GM23248 (cell line): ENCODE results near the gene KRT80. TPM values are rescaled to one million over a fixed set of nuclear protein-coding genes. Genes with fewer than 3 reads are reported as not detected.
A peak's percentile ranks its signal among the peaks of the same experiment; 100 is the strongest.

Experiments used
- DNase-seq: peaks from one replicate; pipeline ENCODE4 v3.0.0-alpha.2; 2015
- H2AFZ ChIP-seq: fragments of 200-600 bp; sonication (generic); 2 replicates; pipeline ENCODE4 v1.6.1; 2016; ENCODE audit warnings: antibody characterized with exemption
- H3F3A ChIP-seq: fragments of 200-600 bp; sonication (generic); 2 replicates; pipeline ENCODE4 v1.6.1; 2016; ENCODE audit warnings: mild to moderate bottlenecking, antibody characterized with exemption, mixed run types; ENCODE audit not compliant: insufficient read depth
- H3K27ac ChIP-seq: fragments of 200-600 bp; sonication (generic); 2 replicates; pipeline ENCODE4 v1.5.1; 2016; ENCODE audit warnings: mild to moderate bottlenecking
- H3K27me3 ChIP-seq: fragments of 200-600 bp; sonication (generic); replicated peaks from 2 replicates; pipeline ENCODE4 v1.6.1; 2016; ENCODE audit warnings: mild to moderate bottlenecking; ENCODE audit not compliant: insufficient read depth
- H3K36me3 ChIP-seq: fragments of 200-600 bp; sonication (generic); 2 replicates; pipeline ENCODE4 v1.6.1; 2016; ENCODE audit warnings: low read depth, mild to moderate bottlenecking
- H3K4me1 ChIP-seq: fragments of 200-600 bp; sonication (generic); 2 replicates; pipeline ENCODE4 v1.6.1; 2016; ENCODE audit warnings: mild to moderate bottlenecking; ENCODE audit not compliant: insufficient read depth
- H3K4me2 ChIP-seq: fragments of 200-600 bp; sonication (generic); one replicate; pipeline ENCODE4 v1.6.1; 2016; ENCODE audit warnings: mild to moderate bottlenecking; ENCODE audit not compliant: unreplicated experiment
- H3K4me3 ChIP-seq: fragments of 200-600 bp; sonication (generic); 2 replicates; pipeline ENCODE4 v1.5.1; 2016; ENCODE audit warnings: mild to moderate bottlenecking
- H3K79me2 ChIP-seq: fragments of 200-600 bp; sonication (generic); 2 replicates; pipeline ENCODE4 v1.6.1; 2016; ENCODE audit warnings: mild to moderate bottlenecking; ENCODE audit not compliant: insufficient read depth
- H3K9ac ChIP-seq: fragments of 200-600 bp; sonication (generic); 2 replicates; pipeline ENCODE4 v1.6.1; 2016; ENCODE audit warnings: mild to moderate bottlenecking
- H3K9me2 ChIP-seq: fragments of 200-600 bp; sonication (generic); 2 replicates; pipeline ENCODE4 v1.6.1; 2016; ENCODE audit warnings: mixed run types, mild to moderate bottlenecking, moderate library complexity; ENCODE audit not compliant: insufficient read depth
- H3K9me3 ChIP-seq: fragments of 200-600 bp; sonication (generic); one replicate; pipeline ENCODE4 v1.6.1; 2017; ENCODE audit warnings: low read depth
- H4K20me1 ChIP-seq: fragments of 200-600 bp; sonication (generic); 2 replicates; pipeline ENCODE4 v1.6.0; 2016; ENCODE audit not compliant: insufficient read depth
- EZH2 ChIP-seq: fragments of 200-600 bp; sonication (generic); IDR thresholded peaks from 2 replicates; pipeline ENCODE4 v1.6.1; 2018; ENCODE audit warnings: antibody characterized with exemption, mild to moderate bottlenecking; ENCODE audit not compliant: insufficient read depth, poor library complexity, severe bottlenecking
- EZH2phosphoT487 ChIP-seq: fragments of 200-600 bp; sonication (generic); IDR thresholded peaks from 2 replicates; pipeline ENCODE4 v1.6.1; 2018; ENCODE audit warnings: antibody characterized with exemption, moderate library complexity, mild to moderate bottlenecking, low read depth; ENCODE audit not compliant: insufficient read depth
- WGBS, 2 experiments: methylation state at CpG; one replicate each; pipeline ENCODE4 v1.1.6; 2015 to 2017; ENCODE audit warnings: low lambda C conversion rate in 2 of 2, low coverage in 1 of 2; ENCODE audit errors: missing lambda C conversion rate in 2 of 2; 5-methylcytosine and 5-hydroxymethylcytosine counted together
- in situ Hi-C: fragments of 300-500 bp; cut with MboI; formaldehyde crosslinking; loops from 2 replicates; pipeline ENCODE4 v1.15.0; 2020
- polyA plus RNA-seq: library from polyadenylated mRNA; unstranded; fragments of >200 nt; fragmentation: Nextera tagmentation; extraction: Ambion mirVana; gene quantifications from 2 replicates; pipeline ENCODE4 v1.2.1, GENCODE V29; 2016
- total RNA-seq: library from RNA; depleted of rRNA; stranded (reverse); fragments of >200 nt; shearing (Covaris generic); gene quantifications from 2 replicates; pipeline ENCODE4 v1.2.3, GENCODE V29; 2014

The KRT80 gene
- total and polyA plus RNA-seq, 2 experiments from 2014 or later, result 0.65 to 1.3 TPM

- H3K4me1 ChIP-seq, result peaks cover 29% of the 10 kb centered on the region
- no peaks in the 10 kb centered on the region for H3K9me2 ChIP-seq
- no peaks in the 10 kb centered on the region for H3K27me3 ChIP-seq
- no peak overlapping the region for H3K4me3 ChIP-seq
- H3K4me2 ChIP-seq, result no peak overlapping the region
- H3F3A ChIP-seq, result peaks cover 12% of the 10 kb centered on the region; the same call in 1 of the 2 replicates
- no peak overlapping the region for H3K27ac ChIP-seq
- 67 to 72% methylated on average over 6 of the region's 6 CpGs for WGBS, 2 experiments
- H4K20me1 ChIP-seq, result no peaks in the 10 kb centered on the region
- H2AFZ ChIP-seq, result no peak overlapping the region
- H3K79me2 ChIP-seq, result no peaks in the 10 kb centered on the region
- no peak overlapping the region for H3K9ac ChIP-seq
- H3K36me3 ChIP-seq, result no peaks in the 10 kb centered on the region
- in situ Hi-C loops, result no loop called here
- no peaks in the 10 kb centered on the region for H3K9me3 ChIP-seq
- DNase-seq, result no peak
- TF ChIP-seq EZH2, result no peak
- TF ChIP-seq EZH2phosphoT487, result no peak
Observed at GRCh38 chr12:52183544-52183910, 8.3 kb downstream of the KRT80 start.

DNA sequence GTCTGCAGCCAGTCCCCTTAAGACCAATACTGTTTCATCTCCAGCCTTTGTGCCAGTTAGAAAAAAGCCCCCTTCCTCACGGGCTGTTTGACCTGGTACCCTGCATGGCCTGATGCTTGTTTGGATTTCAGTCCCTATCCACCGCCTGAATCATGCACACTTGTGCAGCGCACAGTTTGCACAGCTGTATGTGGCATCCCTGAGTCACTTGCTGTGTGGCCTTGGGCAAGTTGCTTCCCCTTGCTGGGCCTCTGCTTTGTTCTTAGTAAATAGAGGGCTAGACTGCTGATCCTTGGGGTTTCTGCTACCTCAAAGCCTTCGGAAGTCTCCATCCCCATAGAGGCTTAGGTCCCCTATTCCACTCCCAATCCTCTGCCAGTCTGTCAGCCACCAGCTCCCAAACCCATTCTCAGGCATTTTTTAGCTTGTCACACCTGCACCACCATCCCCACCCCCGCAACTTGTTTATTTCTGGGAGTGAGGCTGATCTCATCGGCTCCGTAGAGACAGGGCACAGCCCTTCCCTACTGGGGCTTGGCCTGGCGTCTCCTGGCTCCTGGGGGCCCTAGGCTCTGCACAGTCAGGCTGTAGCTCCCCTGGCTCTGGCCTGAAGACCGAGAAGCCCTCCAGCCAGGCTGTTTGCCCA, 8.8 kb downstream of the KRT80 start:
- H3K27me3 ChIP-seq, result no peaks in the 10 kb centered on the region
- no peak for DNase-seq
- no peaks in the 10 kb centered on the region for H4K20me1 ChIP-seq
- H3F3A ChIP-seq, result peaks cover 12% of the 10 kb centered on the region; the same call in 1 of the 2 replicates
- no peak overlapping the region for H3K4me2 ChIP-seq
- H3K9me3 ChIP-seq, result no peaks in the 10 kb centered on the region
- WGBS, 2 experiments, result 70 to 74% methylated on average over 9 of the region's 9 CpGs
- no peak overlapping the region for H2AFZ ChIP-seq
- no peaks in the 10 kb centered on the region for H3K36me3 ChIP-seq
- H3K27ac ChIP-seq, result no peak overlapping the region
- no peak overlapping the region for H3K9ac ChIP-seq
- peaks cover 30% of the 10 kb centered on the region for H3K4me1 ChIP-seq
- TF ChIP-seq EZH2phosphoT487 (no peak), EZH2 (no peak)
- no peaks in the 10 kb centered on the region for H3K9me2 ChIP-seq
- H3K79me2 ChIP-seq, result no peaks in the 10 kb centered on the region
- in situ Hi-C loops, result no loop called here
- no peak overlapping the region for H3K4me3 ChIP-seq

GRCh38 chr12:52182384-52182783, 9.4 kb downstream of the KRT80 start:
- Histone ChIP-seq H3K9me3 (no peaks in the 10 kb centered on the region), H3K27me3 (no peaks in the 10 kb centered on the region), H3K4me3 (no peak overlapping the region), H3K4me2 (no peak overlapping the region), H3F3A (peaks cover 12% of the 10 kb centered on the region; the same call in 1 of the 2 replicates), H4K20me1 (no peaks in the 10 kb centered on the region), H3K9me2 (no peaks in the 10 kb centered on the region), H2AFZ (no peak overlapping the region), H3K27ac (no peak overlapping the region), H3K4me1 (peaks cover 30% of the 10 kb centered on the region), H3K79me2 (no peaks in the 10 kb centered on the region), H3K9ac (no peak overlapping the region), H3K36me3 (no peaks in the 10 kb centered on the region)
- no peak for DNase-seq
- 62 to 64% methylated on average over 5 of the region's 5 CpGs for WGBS, 2 experiments
- in situ Hi-C loops, result no loop called here
- TF ChIP-seq EZH2, result no peak
- no peak for TF ChIP-seq EZH2phosphoT487

GRCh38 chr12:52181746-52182145, 10.1 kb downstream of the KRT80 start:
- no peaks in the 10 kb centered on the region for H3K9me2 ChIP-seq
- H3K27ac ChIP-seq, result 0 out of 2 replicates have a peak overlapping the region, but pooled peaks have one; percentile 1
- DNase-seq, result peak; percentile 67
- H3K79me2 ChIP-seq, result no peaks in the 10 kb centered on the region
- TF ChIP-seq EZH2, result no peak
- TF ChIP-seq EZH2phosphoT487, result no peak
- peaks cover 8% of the 10 kb centered on the region; the same call in 1 of the 2 replicates for H3F3A ChIP-seq
- no peak overlapping the region for H3K4me3 ChIP-seq
- H3K4me2 ChIP-seq, result no peak overlapping the region
- peaks cover 26% of the 10 kb centered on the region for H3K4me1 ChIP-seq
- H3K36me3 ChIP-seq, result no peaks in the 10 kb centered on the region
- H3K27me3 ChIP-seq, result no peaks in the 10 kb centered on the region
- in situ Hi-C loops, result no loop called here
- no peak overlapping the region for H3K9ac ChIP-seq
- WGBS, 2 experiments, result 62 to 70% methylated on average over 9 of the region's 9 CpGs
- H4K20me1 ChIP-seq, result no peaks in the 10 kb centered on the region
- H2AFZ ChIP-seq, result no peak overlapping the region
- H3K9me3 ChIP-seq, result no peaks in the 10 kb centered on the region
